Measurements from ENCODE around the gene LMX1B. TPM values are rescaled to one million over a fixed set of nuclear protein-coding genes. Genes with fewer than 3 reads are reported as not detected.

LMX1B gene
- total RNA-seq, 1 experiment from 2014 or later: 0.55 TPM

DNA sequence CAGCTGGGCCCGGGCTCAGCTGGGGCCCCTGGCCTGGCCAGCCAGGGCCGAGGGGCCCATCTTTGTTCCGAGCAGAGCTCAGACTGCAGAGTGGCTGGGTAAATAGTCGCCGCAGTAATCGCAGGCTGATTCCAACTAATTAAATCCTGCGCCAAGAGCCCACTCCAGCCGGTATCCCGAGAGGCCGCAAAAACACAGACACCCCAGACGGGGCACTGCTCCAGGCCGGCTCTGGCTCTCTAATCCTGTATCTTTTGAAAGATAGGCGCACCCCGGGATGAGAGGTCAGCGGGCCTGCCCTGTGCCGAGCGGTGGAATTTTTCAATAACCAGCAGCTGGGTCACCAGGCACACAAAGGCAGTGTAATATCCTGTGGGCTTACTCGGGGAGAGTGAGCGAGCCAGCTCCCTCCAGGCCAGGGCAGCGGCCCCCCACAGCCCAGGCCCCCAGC is 57.7 kb downstream of the LMX1B start:
- H3K36me3 ChIP-seq (ENCODE audit: low read depth, low read length): no peaks in the 10 kb centered on the region
- no peak overlapping the region for H3K27ac ChIP-seq (ENCODE audit: low read length)
- TF ChIP-seq EZH2phosphoT487 (IDR thresholded peaks at IDR 0.05; ENCODE audit: borderline replicate concordance, low read length): no peak
- TF ChIP-seq, protein P1, sequence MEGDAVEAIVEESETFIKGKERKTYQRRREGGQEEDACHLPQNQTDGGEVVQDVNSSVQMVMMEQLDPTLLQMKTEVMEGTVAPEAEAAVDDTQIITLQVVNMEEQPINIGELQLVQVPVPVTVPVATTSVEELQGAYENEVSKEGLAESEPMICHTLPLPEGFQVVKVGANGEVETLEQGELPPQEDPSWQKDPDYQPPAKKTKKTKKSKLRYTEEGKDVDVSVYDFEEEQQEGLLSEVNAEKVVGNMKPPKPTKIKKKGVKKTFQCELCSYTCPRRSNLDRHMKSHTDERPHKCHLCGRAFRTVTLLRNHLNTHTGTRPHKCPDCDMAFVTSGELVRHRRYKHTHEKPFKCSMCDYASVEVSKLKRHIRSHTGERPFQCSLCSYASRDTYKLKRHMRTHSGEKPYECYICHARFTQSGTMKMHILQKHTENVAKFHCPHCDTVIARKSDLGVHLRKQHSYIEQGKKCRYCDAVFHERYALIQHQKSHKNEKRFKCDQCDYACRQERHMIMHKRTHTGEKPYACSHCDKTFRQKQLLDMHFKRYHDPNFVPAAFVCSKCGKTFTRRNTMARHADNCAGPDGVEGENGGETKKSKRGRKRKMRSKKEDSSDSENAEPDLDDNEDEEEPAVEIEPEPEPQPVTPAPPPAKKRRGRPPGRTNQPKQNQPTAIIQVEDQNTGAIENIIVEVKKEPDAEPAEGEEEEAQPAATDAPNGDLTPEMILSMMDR (conservative IDR thresholded peaks at IDR 0.05; ENCODE audit: low read depth, low read length): no peak
- no peak for TF ChIP-seq EZH2 (IDR thresholded peaks at IDR 0.05; ENCODE audit: low read length, unreplicated experiment)
- no peaks in the 10 kb centered on the region for H3K27me3 ChIP-seq (ENCODE audit: low read length)
- no peak overlapping the region for H2AFZ ChIP-seq (ENCODE audit: low read length)
- ChIA-PET POLR2A (ENCODE audit: unreplicated experiment) (no interaction called here), CTCF (no interaction called here)
- H3K79me2 ChIP-seq (ENCODE audit: low read length): no peaks in the 10 kb centered on the region
- no peaks in the 10 kb centered on the region; the same call in 1 of the 2 replicates for H3K4me1 ChIP-seq (ENCODE audit: insufficient read depth, low read length)
- no peak for ATAC-seq
- intact Hi-C loops (cut with micrococcal nuclease): no loop called here
- H4K20me1 ChIP-seq (ENCODE audit: low read length): no peaks in the 10 kb centered on the region
- no peak overlapping the region for H3K9ac ChIP-seq (ENCODE audit: low read length)
- no TSS peak for BruUV-seq (replicated peaks)
- H3K4me2 ChIP-seq (ENCODE audit: low read length): no peak overlapping the region
- H3F3A ChIP-seq (ENCODE audit: low read length, unreplicated experiment): no peaks in the 10 kb centered on the region
- no peak for DNase-seq
- no peak overlapping the region for H3K4me3 ChIP-seq (ENCODE audit: low read length)
- H3K9me3 ChIP-seq (ENCODE audit: low read length): no peaks in the 10 kb centered on the region
- no peaks in the 10 kb centered on the region for H3K9me2 ChIP-seq (replicated peaks; ENCODE audit: low read length)

DNA sequence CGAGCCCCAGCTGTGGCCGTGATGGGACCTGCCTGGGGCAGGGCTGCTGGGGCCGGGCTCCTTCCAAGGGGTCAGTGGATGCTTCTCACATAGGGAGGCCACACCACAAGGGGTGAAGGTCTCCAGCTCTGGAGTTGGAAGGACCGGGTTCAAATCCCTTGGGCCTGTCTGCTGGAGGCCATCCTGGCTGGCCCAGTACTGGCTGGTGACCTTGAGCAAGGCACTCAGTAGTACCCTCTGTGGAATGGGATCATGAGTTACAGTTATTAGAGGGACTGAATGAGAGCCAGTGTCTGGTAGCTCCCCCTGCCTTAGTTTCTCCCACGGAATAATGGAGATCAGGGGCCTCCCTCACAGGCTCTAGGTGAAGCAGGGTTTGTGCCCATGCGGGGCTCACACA is 58.3 kb downstream of the LMX1B start:
- H3K4me1 ChIP-seq (ENCODE audit: insufficient read depth, low read length): no peaks in the 10 kb centered on the region; the same call in 1 of the 2 replicates
- H3K9me2 ChIP-seq (replicated peaks; ENCODE audit: low read length): no peaks in the 10 kb centered on the region
- intact Hi-C loops (cut with micrococcal nuclease): no loop called here
- H4K20me1 ChIP-seq (ENCODE audit: low read length): no peaks in the 10 kb centered on the region
- no peak overlapping the region for H3K4me2 ChIP-seq (ENCODE audit: low read length)
- no peak overlapping the region for H2AFZ ChIP-seq (ENCODE audit: low read length)
- CTCF ChIA-PET: no interaction called here
- no peak overlapping the region for H3K4me3 ChIP-seq (ENCODE audit: low read length)
- no TSS peak for BruUV-seq (replicated peaks)
- no peaks in the 10 kb centered on the region for H3K27me3 ChIP-seq (ENCODE audit: low read length)
- no peaks in the 10 kb centered on the region for H3K79me2 ChIP-seq (ENCODE audit: low read length)
- ATAC-seq (no peak), DNase-seq (no peak)
- POLR2A ChIA-PET (ENCODE audit: unreplicated experiment): no interaction called here
- no peaks in the 10 kb centered on the region for H3K36me3 ChIP-seq (ENCODE audit: low read depth, low read length)
- H3K27ac ChIP-seq (ENCODE audit: low read length): no peak overlapping the region
- TF ChIP-seq, protein P1 (conservative IDR thresholded peaks at IDR 0.05; ENCODE audit: low read depth, low read length): no peak
- no peak for TF ChIP-seq EZH2phosphoT487 (IDR thresholded peaks at IDR 0.05; ENCODE audit: borderline replicate concordance, low read length)
- no peak for TF ChIP-seq EZH2 (IDR thresholded peaks at IDR 0.05; ENCODE audit: low read length, unreplicated experiment)
- no peaks in the 10 kb centered on the region for H3K9me3 ChIP-seq (ENCODE audit: low read length)
- H3F3A ChIP-seq (ENCODE audit: low read length, unreplicated experiment): no peaks in the 10 kb centered on the region
- no peak overlapping the region for H3K9ac ChIP-seq (ENCODE audit: low read length)

DNA sequence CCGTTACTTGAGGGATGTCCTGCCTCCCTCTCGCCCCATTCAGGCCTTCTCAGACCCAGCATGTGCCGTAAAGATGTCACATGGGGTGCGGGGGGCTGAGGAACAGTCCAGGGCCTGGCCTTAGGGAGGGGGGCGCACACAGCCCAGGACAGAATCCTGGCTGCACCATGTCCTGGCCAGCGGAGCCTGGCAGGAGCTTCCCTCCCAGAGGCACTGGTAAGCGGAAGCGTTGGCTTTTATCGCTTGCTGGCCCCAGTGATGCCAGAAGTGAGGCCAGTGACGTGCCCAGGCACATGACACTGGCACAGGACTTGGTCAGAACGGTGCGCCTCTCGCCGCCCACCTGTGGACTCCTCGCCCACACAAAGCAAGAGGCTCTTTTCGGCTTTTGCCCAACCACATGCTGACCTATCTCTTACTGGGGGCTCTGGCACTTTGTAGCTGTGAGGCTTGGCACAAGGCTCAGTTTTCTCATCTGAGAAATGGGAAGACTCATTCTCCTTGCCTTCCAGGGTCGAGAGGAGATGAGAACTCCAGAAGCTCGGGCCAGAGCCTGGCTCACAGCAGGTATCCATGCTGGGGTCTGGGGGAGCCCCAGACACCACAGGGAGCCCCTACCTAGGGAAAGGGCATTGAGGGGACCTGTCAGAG is 59.0 kb downstream of the LMX1B start:
- Histone ChIP-seq H3K27me3 (ENCODE audit: low read length) (no peaks in the 10 kb centered on the region), H3K36me3 (ENCODE audit: low read depth, low read length) (no peaks in the 10 kb centered on the region), H3K9me2 (replicated peaks; ENCODE audit: low read length) (no peaks in the 10 kb centered on the region), H3F3A (ENCODE audit: low read length, unreplicated experiment) (no peaks in the 10 kb centered on the region), H3K9ac (ENCODE audit: low read length) (no peak overlapping the region), H4K20me1 (ENCODE audit: low read length) (no peaks in the 10 kb centered on the region), H3K27ac (ENCODE audit: low read length) (no peak overlapping the region), H3K79me2 (ENCODE audit: low read length) (no peaks in the 10 kb centered on the region), H2AFZ (ENCODE audit: low read length) (no peak overlapping the region), H3K9me3 (ENCODE audit: low read length) (no peaks in the 10 kb centered on the region), H3K4me3 (ENCODE audit: low read length) (no peak overlapping the region), H3K4me1 (ENCODE audit: insufficient read depth, low read length) (no peaks in the 10 kb centered on the region; the same call in 1 of the 2 replicates), H3K4me2 (ENCODE audit: low read length) (no peak overlapping the region)
- CTCF ChIA-PET: no interaction called here
- TF ChIP-seq, protein P1 (conservative IDR thresholded peaks at IDR 0.05; ENCODE audit: low read depth, low read length): no peak
- TF ChIP-seq EZH2phosphoT487 (IDR thresholded peaks at IDR 0.05; ENCODE audit: borderline replicate concordance, low read length) (no peak), EZH2 (IDR thresholded peaks at IDR 0.05; ENCODE audit: low read length, unreplicated experiment) (no peak)
- no TSS peak for BruUV-seq (replicated peaks)
- intact Hi-C loops (cut with micrococcal nuclease): no loop called here
- DNase-seq (no peak), ATAC-seq (no peak)
- POLR2A ChIA-PET (ENCODE audit: unreplicated experiment): no interaction called here
